Neural cell (in vitro differentiated cells): Measurements from ENCODE around the gene SPRY4. TPM values are rescaled to one million over a fixed set of nuclear protein-coding genes. Genes with fewer than 3 reads are reported as not detected.

ENCODE experiments used
- H2AFZ ChIP-seq: fragments of 200-600, 300-800 bp; sonication (generic), shearing (Covaris generic); 2 replicates; pipeline ENCODE4 v1.6.0; 2014; ENCODE audit warnings: low read depth, mild to moderate bottlenecking, antibody characterized with exemption, low read length, moderate library complexity
- H3F3A ChIP-seq: fragments of 200-600 bp; shearing (Covaris generic); 2 replicates; pipeline ENCODE4 v1.6.1; 2016; ENCODE audit warnings: mild to moderate bottlenecking, moderate library complexity, mixed read lengths, antibody characterized with exemption, low read length; ENCODE audit not compliant: insufficient read depth, poor library complexity, severe bottlenecking
- H3K27ac ChIP-seq: fragments of 200-600, 300-800 bp; sonication (generic), shearing (Covaris generic); 2 replicates; pipeline ENCODE4 v1.5.1; 2014; ENCODE audit warnings: mild to moderate bottlenecking, low read length, moderate library complexity
- H3K27me3 ChIP-seq: fragments of 300-800, 200-600 bp; sonication (generic), shearing (Covaris generic); 2 replicates; pipeline ENCODE4 v1.6.0; 2014; ENCODE audit warnings: mild to moderate bottlenecking, low read depth, low read length, moderate library complexity; ENCODE audit not compliant: insufficient read depth
- H3K36me3 ChIP-seq: fragments of 300-800, 200-600 bp; sonication (generic), shearing (Covaris generic); 2 replicates; pipeline ENCODE4 v1.5.1; 2014; ENCODE audit warnings: mild to moderate bottlenecking, antibody characterized with exemption, low read length, moderate library complexity; ENCODE audit not compliant: insufficient read depth
- H3K4me2 ChIP-seq: fragments of 300-800, 200-600 bp; sonication (generic), shearing (Covaris generic); 2 replicates; pipeline ENCODE4 v1.6.0; 2014; ENCODE audit warnings: mild to moderate bottlenecking, low read length
- H3K4me3 ChIP-seq: fragments of 300-800, 200-600 bp; sonication (generic), shearing (Covaris generic); 2 replicates; pipeline ENCODE4 v1.5.1; 2014; ENCODE audit warnings: mild to moderate bottlenecking, low read length, moderate library complexity
- H3K79me2 ChIP-seq: fragments of 200-600 bp; shearing (Covaris generic); replicated peaks from 2 replicates; pipeline ENCODE4 v1.6.0; 2014; ENCODE audit warnings: mild to moderate bottlenecking, low read length, moderate library complexity; ENCODE audit not compliant: insufficient read depth
- H3K9ac ChIP-seq: fragments of 300-800, 200-600 bp; sonication (generic), shearing (Covaris generic); 2 replicates; pipeline ENCODE4 v1.6.1; 2016; ENCODE audit warnings: mild to moderate bottlenecking, low read length, mixed read lengths
- H3K9me2 ChIP-seq: fragments of 200-600 bp; shearing (Covaris generic); 2 replicates; pipeline ENCODE4 v1.6.1; 2016; ENCODE audit warnings: mild to moderate bottlenecking, low read length, mixed read lengths; ENCODE audit not compliant: insufficient read depth
- H3K9me3 ChIP-seq: fragments of 200-600, 300-800 bp; sonication (generic), shearing (Covaris generic); 2 replicates; pipeline ENCODE4 v1.6.1; 2016; ENCODE audit warnings: mild to moderate bottlenecking, mixed run types, low read length, moderate library complexity, mixed read lengths
- H4K20me1 ChIP-seq: fragments of 200-600 bp; shearing (Covaris generic); 2 replicates; pipeline ENCODE4 v1.6.1; 2016; ENCODE audit warnings: mild to moderate bottlenecking, mixed run types; ENCODE audit not compliant: insufficient read depth
- CTCF ChIP-seq: fragments of 450-650 bp; IDR thresholded peaks from 2 replicates; pipeline ENCODE4 v1.5.1; 2014; ENCODE audit warnings: antibody characterized with exemption, mild to moderate bottlenecking, moderate library complexity; ENCODE audit not compliant: poor library complexity, severe bottlenecking
- EP300 ChIP-seq: fragments of 450-650 bp; conservative IDR thresholded peaks from 2 replicates; pipeline ENCODE4 v1.6.1; 2014; ENCODE audit warnings: antibody characterized with exemption, mild to moderate bottlenecking, moderate library complexity; ENCODE audit not compliant: poor library complexity, severe bottlenecking
- EZH2 ChIP-seq: fragments of 200-600, 300-800 bp; shearing (Covaris generic), sonication (generic); IDR thresholded peaks from 2 replicates; pipeline ENCODE4 v1.6.1; 2014; ENCODE audit warnings: antibody characterized with exemption, low read length, borderline replicate concordance, mild to moderate bottlenecking; ENCODE audit not compliant: insufficient read depth, poor library complexity, severe bottlenecking
- MXI1 ChIP-seq: fragments of 450-650 bp; conservative IDR thresholded peaks from 2 replicates; pipeline ENCODE4 v1.6.1; 2014; ENCODE audit warnings: antibody characterized with exemption, mild to moderate bottlenecking; ENCODE audit not compliant: poor library complexity, severe bottlenecking
- POLR2AphosphoS5 ChIP-seq: IDR thresholded peaks from 2 replicates; pipeline ENCODE4 v1.6.1; 2012
- RAD21 ChIP-seq: fragments of 450-650 bp; conservative IDR thresholded peaks from 2 replicates; pipeline ENCODE4 v1.6.1; 2014; ENCODE audit warnings: antibody characterized with exemption, mild to moderate bottlenecking, moderate library complexity
- REST ChIP-seq: IDR thresholded peaks from 2 replicates; pipeline ENCODE4 v1.6.1; 2012; ENCODE audit warnings: borderline replicate concordance
- SMC3 ChIP-seq: fragments of 450-650 bp; conservative IDR thresholded peaks from 2 replicates; pipeline ENCODE4 v1.6.1; 2014; ENCODE audit warnings: antibody characterized with exemption, mild to moderate bottlenecking, moderate library complexity; ENCODE audit not compliant: poor library complexity
- TAF1 ChIP-seq: IDR thresholded peaks from 2 replicates; pipeline ENCODE4 v1.6.1; 2012; ENCODE audit warnings: low read depth
- polyA plus RNA-seq: library from polyadenylated mRNA; depleted of rRNA; stranded (reverse); fragments of >200 nt; gene quantifications from 2 replicates; pipeline ENCODE4 v1.2.3, GENCODE V29; 2014

Gene SPRY4
- polyA plus RNA-seq, 1 donor from 2014 or later = 0.47 TPM

DNA sequence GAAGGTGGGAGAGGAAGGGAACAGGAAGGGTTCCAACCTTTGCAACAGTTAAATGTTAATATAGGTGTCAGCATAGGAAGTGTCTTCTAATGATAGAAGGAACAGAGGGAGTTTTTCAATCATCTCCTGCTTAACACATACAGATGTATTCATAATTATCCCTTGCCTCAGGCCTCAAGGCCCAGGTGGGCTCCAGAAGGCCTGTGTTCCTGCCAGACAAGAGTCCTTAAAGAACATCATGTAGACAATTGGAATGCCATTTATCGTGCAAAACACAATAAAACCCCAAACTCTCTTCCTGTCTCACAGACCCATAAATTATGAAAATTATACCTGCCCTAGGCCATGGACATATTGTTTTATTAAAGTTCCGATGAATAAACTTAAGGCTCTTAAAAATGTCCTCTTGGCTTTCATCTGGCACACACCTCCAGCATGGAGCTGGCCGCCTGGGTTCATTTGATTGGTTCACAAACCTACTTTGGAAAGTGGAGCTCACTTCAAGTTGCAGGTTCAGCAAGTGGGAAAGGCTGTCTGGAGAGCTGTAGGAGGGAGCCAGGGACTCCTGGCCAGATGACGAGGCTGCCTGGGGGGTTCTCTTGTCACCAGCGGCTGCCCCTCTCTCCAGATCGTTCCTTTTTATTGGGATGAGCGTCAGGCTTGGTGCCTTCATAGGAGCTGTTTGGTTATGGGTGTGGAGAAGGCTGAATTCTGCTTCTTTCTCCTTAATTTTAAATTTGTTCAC is 17.5 kb downstream of the SPRY4 start:
- Histone ChIP-seq H3K27me3 (no peaks in the 10 kb centered on the region), H3K4me2 (no peak overlapping the region), H3F3A (no peaks in the 10 kb centered on the region), H3K9me2 (no peaks in the 10 kb centered on the region), H3K9me3 (no peaks in the 10 kb centered on the region), H3K79me2 (no peaks in the 10 kb centered on the region), H3K36me3 (no peaks in the 10 kb centered on the region), H3K27ac (no peak overlapping the region), H3K9ac (no peak overlapping the region), H2AFZ (no peak overlapping the region), H3K4me3 (no peak overlapping the region), H4K20me1 (no peaks in the 10 kb centered on the region)
- TF ChIP-seq TAF1 (no peak), POLR2AphosphoS5 (no peak), CTCF (no peak), SMC3 (no peak), MXI1 (no peak), EP300 (no peak), REST (no peak)

DNA sequence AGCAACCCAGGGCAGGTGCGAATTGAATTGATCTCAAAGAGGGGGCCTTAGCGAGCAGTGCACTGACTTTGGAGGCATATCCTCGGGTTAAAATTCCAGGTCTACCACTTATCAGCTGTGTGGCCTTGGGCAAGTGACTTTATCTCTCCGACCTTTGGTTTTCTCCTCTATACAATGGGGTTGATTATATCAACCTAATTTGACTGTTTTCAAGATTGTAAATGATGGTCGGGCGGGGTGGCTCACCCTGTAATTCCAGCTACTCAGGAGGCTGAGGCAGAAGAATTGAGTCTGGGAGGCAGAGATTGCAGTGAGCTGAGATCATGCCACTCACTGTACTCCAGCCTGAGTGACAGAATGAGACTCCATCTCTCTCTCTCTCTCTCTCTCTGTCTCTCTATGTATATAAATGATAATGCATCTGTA is 18.7 kb downstream of the SPRY4 start:
- TF ChIP-seq REST = no peak
- no peak for TF ChIP-seq EP300
- TF ChIP-seq EZH2 = no peak
- no peak for TF ChIP-seq MXI1
- no peak for TF ChIP-seq CTCF
- no peak for TF ChIP-seq TAF1
- TF ChIP-seq RAD21 = no peak
- no peak for TF ChIP-seq SMC3
- no peak for TF ChIP-seq POLR2AphosphoS5
- no peaks in the 10 kb centered on the region for H3K36me3 ChIP-seq

More for the DNA sequence above, 18.7 kb downstream of the SPRY4 start:
- Histone ChIP-seq H3K9me3 (no peaks in the 10 kb centered on the region), H3K79me2 (no peaks in the 10 kb centered on the region), H3K9ac (no peak overlapping the region), H4K20me1 (no peaks in the 10 kb centered on the region), H3K9me2 (no peaks in the 10 kb centered on the region), H3F3A (no peaks in the 10 kb centered on the region), H3K4me3 (no peak overlapping the region), H3K4me2 (no peak overlapping the region), H2AFZ (no peak overlapping the region), H3K27ac (no peak overlapping the region), H3K27me3 (no peaks in the 10 kb centered on the region)
